Measurements from ENCODE around the gene CABP7. TPM values are rescaled to one million over a fixed set of nuclear protein-coding genes. Genes with fewer than 3 reads are reported as not detected.

Gene CABP7
- total RNA-seq, 1 experiment from 2014 or later, result 2.1 TPM

- no peak overlapping the region for H3K4me3 ChIP-seq (ENCODE audit: low read depth in 2 of 2, low read length in 2 of 2)
- H3K9me3 ChIP-seq (ENCODE audit: control insufficient read depth, insufficient read depth, low read depth, low read length), result no peaks in the 10 kb centered on the region
- H3K4me1 ChIP-seq (ENCODE audit: control insufficient read depth, insufficient read depth, low read length), result peaks cover 7% of the 10 kb centered on the region
- H3K36me3 ChIP-seq (ENCODE audit: control insufficient read depth, insufficient read depth, low read length), result no peaks in the 10 kb centered on the region
- CTCF ChIA-PET, result no interaction called here
- no peaks in the 10 kb centered on the region for H3K27me3 ChIP-seq (ENCODE audit: control insufficient read depth, insufficient read depth, low read length)
- ATAC-seq, result no peak
- H3K27ac ChIP-seq (ENCODE audit: low read length), result no peak overlapping the region
- TF ChIP-seq SIN3A (IDR thresholded peaks at IDR 0.05; ENCODE audit: borderline replicate concordance, insufficient read depth, low read depth, low read length) (no peak), REST (IDR thresholded peaks at IDR 0.05; ENCODE audit: insufficient read depth in 1 of 2, low read depth in 2 of 2, low read length in 1 of 2) (no peak), TCF7L2 (IDR thresholded peaks at IDR 0.05; ENCODE audit: low read depth, low read length) (no peak), POLR2AphosphoS5 (IDR thresholded peaks at IDR 0.05; ENCODE audit: low read depth, low read length) (no peak), CTCF (IDR thresholded peaks at IDR 0.05) (no peak)
- intact Hi-C loops (cut with micrococcal nuclease; ENCODE audit: unreplicated experiment), result no loop called here
- BruUV-seq (replicated peaks), result no TSS peak
- in situ Hi-C loops (cut with HindIII; ENCODE audit: low pct_unique_long_range_greater_than_20kb, low sequenced_read_pairs), result no loop called here
- POLR2A ChIA-PET, result interaction anchor here (0.6 kb wide), 1 partner anchor 11 kb away, joined by 3 read pairs; no protein-coding TSS in a partner anchor
- DNase-seq (ENCODE audit: low read depth, low spot score), result no peak
Observed at GRCh38 chr22:29712119-29712518, 7.7 kb upstream of the CABP7 start.

- H3K36me3 ChIP-seq (ENCODE audit: control insufficient read depth, insufficient read depth, low read length), result no peaks in the 10 kb centered on the region
- no peak for DNase-seq (ENCODE audit: low read depth, low spot score)
- no peak overlapping the region for H3K27ac ChIP-seq (ENCODE audit: low read length)
- TF ChIP-seq SIN3A (IDR thresholded peaks at IDR 0.05; ENCODE audit: borderline replicate concordance, insufficient read depth, low read depth, low read length) (no peak), POLR2AphosphoS5 (IDR thresholded peaks at IDR 0.05; ENCODE audit: low read depth, low read length) (no peak), REST (IDR thresholded peaks at IDR 0.05; ENCODE audit: insufficient read depth in 1 of 2, low read depth in 2 of 2, low read length in 1 of 2) (no peak), TCF7L2 (IDR thresholded peaks at IDR 0.05; ENCODE audit: low read depth, low read length) (no peak), CTCF (IDR thresholded peaks at IDR 0.05) (no peak)
- no peaks in the 10 kb centered on the region for H3K27me3 ChIP-seq (ENCODE audit: control insufficient read depth, insufficient read depth, low read length)
- BruUV-seq (replicated peaks), result no TSS peak
- intact Hi-C loops (cut with micrococcal nuclease; ENCODE audit: unreplicated experiment), result no loop called here
- ChIA-PET CTCF (no interaction called here), POLR2A (no interaction called here)
- no peak for ATAC-seq
- in situ Hi-C loops (cut with HindIII; ENCODE audit: low pct_unique_long_range_greater_than_20kb, low sequenced_read_pairs), result no loop called here
- H3K4me1 ChIP-seq (ENCODE audit: control insufficient read depth, insufficient read depth, low read length), result peaks cover 7% of the 10 kb centered on the region
- no peaks in the 10 kb centered on the region for H3K9me3 ChIP-seq (ENCODE audit: control insufficient read depth, insufficient read depth, low read depth, low read length)
- no peak overlapping the region for H3K4me3 ChIP-seq (ENCODE audit: low read depth in 2 of 2, low read length in 2 of 2)
Observed at GRCh38 chr22:29713156-29713727, 6.6 kb upstream of the CABP7 start.

Measured in Panc1 (cell line).